Colonic mucosa (tissue), 4 donors: ENCODE results near the gene CADM3. TPM values are rescaled to one million over a fixed set of nuclear protein-coding genes. Genes with fewer than 3 reads are reported as not detected.

Experiments used
- DNase-seq: peaks from one replicate; pipeline ENCODE4 v3.0.0-alpha.2; 2020
- H3K27ac ChIP-seq: fragments of 200-600 bp; one replicate; pipeline ENCODE4 v1.8.0; 2021
- H3K27me3 ChIP-seq: fragments of 200-600 bp; one replicate; pipeline ENCODE4 v1.8.0; 2021
- H3K36me3 ChIP-seq: fragments of 200-600 bp; one replicate; pipeline ENCODE4 v1.8.0; 2021
- H3K4me1 ChIP-seq: fragments of 200-600 bp; one replicate; pipeline ENCODE4 v1.8.0; 2021; ENCODE audit warnings: mild to moderate bottlenecking
- H3K4me3 ChIP-seq: fragments of 200-600 bp; one replicate; pipeline ENCODE4 v1.8.0; 2021
- H3K9ac ChIP-seq, 2 donors: one replicate each; pipeline ENCODE4 v1.7.0; 2013; ENCODE audit warnings: control low read depth in 2 of 2, low read depth in 2 of 2, low read length in 2 of 2
- H3K9me3 ChIP-seq: fragments of 200-600 bp; one replicate; pipeline ENCODE4 v1.8.0; 2021
- intact Hi-C: fragments of 100-400 bp; cut with DNase I; formaldehyde crosslinking; loops from one replicate; pipeline ENCODE4 v1.14.1; 2022
- total RNA-seq, 2 donors: library from RNA; stranded (reverse); fragmentation: NEBNext Ultra II Directional in 1 of 2; extraction: Animal tissue kit (Norgen Biotek cat#: 25700) in 1 of 2; gene quantifications; one replicate each; pipeline ENCODE4 v1.2.1, GENCODE V29; 2021
- TF ChIP-seq, protein P1 (sequence below): fragments of 200-600 bp; IDR thresholded peaks from one replicate; pipeline ENCODE4 v1.8.0; 2022; ENCODE audit warnings: antibody characterized with exemption, mild to moderate bottlenecking
- donor health status: healthy.
- donor health status: DM: no; HTN: no; CAD: no.
- donor health status: DM: no; HTN: no; CAD: no.

Gene CADM3, protein sequence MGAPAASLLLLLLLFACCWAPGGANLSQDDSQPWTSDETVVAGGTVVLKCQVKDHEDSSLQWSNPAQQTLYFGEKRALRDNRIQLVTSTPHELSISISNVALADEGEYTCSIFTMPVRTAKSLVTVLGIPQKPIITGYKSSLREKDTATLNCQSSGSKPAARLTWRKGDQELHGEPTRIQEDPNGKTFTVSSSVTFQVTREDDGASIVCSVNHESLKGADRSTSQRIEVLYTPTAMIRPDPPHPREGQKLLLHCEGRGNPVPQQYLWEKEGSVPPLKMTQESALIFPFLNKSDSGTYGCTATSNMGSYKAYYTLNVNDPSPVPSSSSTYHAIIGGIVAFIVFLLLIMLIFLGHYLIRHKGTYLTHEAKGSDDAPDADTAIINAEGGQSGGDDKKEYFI
- 1 to 10 TPM; 2.7 to 8.7 TPM for total RNA-seq

DNA sequence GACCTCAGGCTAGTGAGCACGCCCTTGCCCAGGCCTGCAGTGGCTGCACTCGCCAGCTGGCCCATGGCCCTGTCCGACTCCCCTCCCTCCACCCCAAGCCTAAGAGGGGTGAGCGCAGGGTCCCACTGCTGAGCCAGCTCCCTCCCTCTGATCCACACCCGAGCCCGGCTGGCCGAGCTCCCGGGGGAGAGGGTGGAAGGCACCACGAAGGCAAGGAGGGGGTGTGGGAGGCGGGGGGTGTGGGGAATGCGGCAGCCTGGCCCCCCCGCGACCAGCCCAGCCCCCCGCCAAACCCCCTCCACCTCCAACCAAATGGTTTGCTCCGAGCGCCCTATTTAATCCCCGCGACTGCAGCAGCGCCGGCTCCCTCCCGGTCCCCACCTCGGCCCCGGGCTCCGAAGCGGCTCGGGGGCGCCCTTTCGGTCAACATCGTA lies at the start of gene CADM3:
TSS of gene CADM3 (plus strand) at position 362 of the 434 bp plus-strand sequence. CDS start 151 bp downstream, outside the sequence.
- Histone ChIP-seq H3K4me1 (no peaks in the 10 kb centered on the region), H3K9ac (peak within 1 kb of the TSS in 1 of 2 donors; percentile 12), H3K36me3 (no peaks in the 10 kb centered on the region), H3K27ac (no peak within 1 kb of the TSS), H3K27me3 (peaks cover 21% of the 10 kb centered on the region), H3K9me3 (no peaks in the 10 kb centered on the region), H3K4me3 (peak within 1 kb of the TSS; percentile 13)
- intact Hi-C loops = no loop called here
- peak; percentile 26 for DNase-seq
- TF ChIP-seq, protein P1, sequence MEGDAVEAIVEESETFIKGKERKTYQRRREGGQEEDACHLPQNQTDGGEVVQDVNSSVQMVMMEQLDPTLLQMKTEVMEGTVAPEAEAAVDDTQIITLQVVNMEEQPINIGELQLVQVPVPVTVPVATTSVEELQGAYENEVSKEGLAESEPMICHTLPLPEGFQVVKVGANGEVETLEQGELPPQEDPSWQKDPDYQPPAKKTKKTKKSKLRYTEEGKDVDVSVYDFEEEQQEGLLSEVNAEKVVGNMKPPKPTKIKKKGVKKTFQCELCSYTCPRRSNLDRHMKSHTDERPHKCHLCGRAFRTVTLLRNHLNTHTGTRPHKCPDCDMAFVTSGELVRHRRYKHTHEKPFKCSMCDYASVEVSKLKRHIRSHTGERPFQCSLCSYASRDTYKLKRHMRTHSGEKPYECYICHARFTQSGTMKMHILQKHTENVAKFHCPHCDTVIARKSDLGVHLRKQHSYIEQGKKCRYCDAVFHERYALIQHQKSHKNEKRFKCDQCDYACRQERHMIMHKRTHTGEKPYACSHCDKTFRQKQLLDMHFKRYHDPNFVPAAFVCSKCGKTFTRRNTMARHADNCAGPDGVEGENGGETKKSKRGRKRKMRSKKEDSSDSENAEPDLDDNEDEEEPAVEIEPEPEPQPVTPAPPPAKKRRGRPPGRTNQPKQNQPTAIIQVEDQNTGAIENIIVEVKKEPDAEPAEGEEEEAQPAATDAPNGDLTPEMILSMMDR = no peak

DNA sequence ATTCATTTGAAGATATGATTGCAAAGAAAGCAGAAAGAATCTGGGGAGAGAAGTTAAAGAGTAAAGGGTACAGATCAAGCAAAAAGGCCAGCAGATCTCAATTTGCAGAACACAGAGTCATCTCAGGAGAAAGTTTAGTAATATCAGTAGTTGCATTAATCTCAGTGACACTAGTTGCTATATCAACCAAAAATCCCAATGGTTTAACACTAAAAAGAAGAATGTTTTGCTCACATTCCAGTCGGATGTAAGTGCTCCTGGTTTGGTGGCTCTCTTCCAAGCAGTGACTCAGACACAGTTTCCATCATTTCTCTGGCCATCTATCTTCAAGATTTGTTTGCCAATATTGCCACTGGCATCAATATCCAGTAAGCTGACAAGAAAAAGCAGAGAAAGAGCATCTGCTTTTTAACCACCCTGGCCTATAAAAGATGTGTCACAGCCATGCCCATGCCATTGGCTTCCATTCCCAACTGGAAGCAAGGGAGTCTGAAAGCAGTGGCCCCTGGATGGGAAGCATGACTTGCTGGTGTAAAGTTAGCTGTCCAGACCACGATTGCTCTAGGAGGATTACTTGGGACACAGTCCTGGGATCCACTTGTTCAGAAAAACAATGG lies 49.3 kb upstream of the CADM3 start:
- no peaks in the 10 kb centered on the region for H3K36me3 ChIP-seq
- intact Hi-C loops = no loop called here
- H3K4me3 ChIP-seq = no peak overlapping the region
- H3K4me1 ChIP-seq = no peaks in the 10 kb centered on the region
- H3K27ac ChIP-seq = no peak overlapping the region
- no peaks in the 10 kb centered on the region for H3K9me3 ChIP-seq
- TF ChIP-seq, protein P1 = no peak
- no peaks in the 10 kb centered on the region for H3K27me3 ChIP-seq
- DNase-seq = no peak
- no peak overlapping the region for H3K9ac ChIP-seq

DNA sequence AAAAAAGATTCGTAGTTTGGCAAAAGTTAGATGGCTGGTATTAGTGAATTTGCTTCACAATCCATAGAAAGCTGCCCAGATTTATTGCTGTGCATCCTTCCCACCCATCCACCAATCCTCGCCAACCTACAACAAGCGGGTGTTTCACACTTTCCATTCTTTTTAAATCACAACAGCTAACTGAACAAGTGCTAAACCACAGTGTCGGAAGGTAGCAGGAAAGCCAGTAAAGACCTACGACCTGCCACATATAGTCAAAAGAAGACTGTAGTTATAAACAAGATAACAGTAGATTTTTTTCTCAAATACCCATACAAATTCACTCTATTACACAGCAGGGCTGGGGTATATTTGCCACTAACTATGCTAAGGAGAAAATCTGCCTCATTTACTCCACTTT lies 47.8 kb upstream of the CADM3 start:
- H3K9ac ChIP-seq = no peak overlapping the region
- H3K27ac ChIP-seq = no peak overlapping the region
- no peak overlapping the region for H3K4me3 ChIP-seq
- no peaks in the 10 kb centered on the region for H3K36me3 ChIP-seq
- H3K27me3 ChIP-seq = no peaks in the 10 kb centered on the region
- intact Hi-C loops = no loop called here
- TF ChIP-seq, protein P1 = no peak
- H3K4me1 ChIP-seq = no peaks in the 10 kb centered on the region
- DNase-seq = no peak
- H3K9me3 ChIP-seq = no peaks in the 10 kb centered on the region

DNA sequence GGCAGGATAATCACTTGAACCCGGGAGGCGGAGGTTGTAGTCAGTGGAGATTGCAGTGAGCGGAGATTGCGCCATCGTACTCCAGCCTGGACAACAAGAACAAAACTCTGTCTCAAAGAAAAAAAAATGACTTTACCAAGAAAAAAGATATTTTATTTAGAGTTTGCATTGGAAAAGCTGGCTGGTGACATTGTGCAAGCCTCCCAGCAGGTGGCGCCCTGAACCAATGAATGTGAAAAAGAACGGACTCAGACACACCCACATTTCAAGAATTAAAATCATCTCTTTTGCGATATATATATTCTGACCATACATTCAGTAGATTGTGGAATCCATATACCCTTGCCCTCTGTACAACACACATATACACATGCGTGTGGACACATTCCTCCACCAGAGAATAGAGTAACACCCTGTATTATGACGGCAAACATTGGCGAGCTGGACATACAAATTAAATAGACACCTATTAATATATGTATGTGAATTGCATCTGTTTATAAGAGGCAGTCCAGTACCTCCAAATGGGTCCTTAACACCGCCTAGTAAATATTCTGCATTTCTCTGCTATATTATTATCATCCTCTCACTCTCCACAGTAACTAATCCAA lies 39.0 kb upstream of the CADM3 start:
- Histone ChIP-seq H3K4me3 (no peak overlapping the region), H3K27ac (no peak overlapping the region), H3K4me1 (no peaks in the 10 kb centered on the region), H3K36me3 (no peaks in the 10 kb centered on the region), H3K9ac (no peak overlapping the region), H3K9me3 (no peaks in the 10 kb centered on the region), H3K27me3 (no peaks in the 10 kb centered on the region)
- TF ChIP-seq, protein P1 = peak; percentile 88
- intact Hi-C loops = loop anchor here (5.0 kb wide), 1 partner anchor 80 kb away; no protein-coding TSS in a partner anchor
- peak; percentile 61 for DNase-seq

DNA sequence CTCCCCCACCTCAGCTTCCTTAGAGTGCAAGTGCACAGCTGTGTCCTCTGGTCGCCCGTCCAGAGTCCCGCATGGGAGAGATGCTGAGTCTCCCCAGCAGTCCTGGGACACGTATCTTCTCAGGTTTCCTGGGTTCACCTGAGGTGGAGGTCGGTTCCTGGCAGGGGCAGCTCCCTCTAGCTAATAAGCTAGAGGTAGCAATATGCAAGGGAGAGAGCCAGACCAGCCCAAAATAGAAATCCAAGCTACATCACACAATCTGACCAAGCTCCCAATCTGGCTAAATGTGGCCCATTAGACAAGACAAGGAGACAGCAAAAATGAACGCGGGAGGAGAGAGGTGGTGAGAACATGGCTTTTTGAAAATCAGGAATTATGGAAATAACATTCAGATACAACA lies 30.9 kb upstream of the CADM3 start:
- Histone ChIP-seq H3K27me3 (no peaks in the 10 kb centered on the region), H3K27ac (no peak overlapping the region), H3K4me3 (no peak overlapping the region), H3K9ac (no peak overlapping the region), H3K4me1 (no peaks in the 10 kb centered on the region), H3K36me3 (no peaks in the 10 kb centered on the region), H3K9me3 (no peaks in the 10 kb centered on the region)
- no peak for DNase-seq
- TF ChIP-seq, protein P1 = no peak
- intact Hi-C loops = no loop called here
